ENCODE data around the gene MARCHF2. TPM values are rescaled to one million over a fixed set of nuclear protein-coding genes. Genes with fewer than 3 reads are reported as not detected.

MARCHF2 gene
- total RNA-seq, 1 experiment from 2014 or later: 58.7 TPM

- BruUV-seq (replicated peaks): no TSS peak
- Histone ChIP-seq H3K9me2 (replicated peaks; ENCODE audit: low read length) (no peaks in the 10 kb centered on the region), H3F3A (ENCODE audit: low read length, unreplicated experiment) (no peaks in the 10 kb centered on the region), H3K27me3 (ENCODE audit: low read length) (no peaks in the 10 kb centered on the region), H3K4me2 (ENCODE audit: low read length) (no peak overlapping the region), H3K9me3 (ENCODE audit: low read length) (no peaks in the 10 kb centered on the region), H3K79me2 (ENCODE audit: low read length) (peaks cover 16% of the 10 kb centered on the region), H4K20me1 (ENCODE audit: low read length) (peaks cover 25% of the 10 kb centered on the region), H3K36me3 (ENCODE audit: low read depth, low read length) (peaks cover 63% of the 10 kb centered on the region), H3K4me3 (ENCODE audit: low read length) (no peak overlapping the region), H2AFZ (ENCODE audit: low read length) (no peak overlapping the region), H3K9ac (ENCODE audit: low read length) (no peak overlapping the region), H3K27ac (ENCODE audit: low read length) (no peak overlapping the region), H3K4me1 (ENCODE audit: insufficient read depth, low read length) (no peaks in the 10 kb centered on the region)
- ChIA-PET CTCF (no interaction called here), POLR2A (ENCODE audit: unreplicated experiment) (no interaction called here)
- DNase-seq (no peak), ATAC-seq (no peak)
- intact Hi-C loops (cut with micrococcal nuclease): no loop called here
- TF ChIP-seq EZH2 (IDR thresholded peaks at IDR 0.05; ENCODE audit: low read length, unreplicated experiment) (no peak), EZH2phosphoT487 (IDR thresholded peaks at IDR 0.05; ENCODE audit: borderline replicate concordance, low read length) (no peak), CTCF (conservative IDR thresholded peaks at IDR 0.05; ENCODE audit: low read depth, low read length) (no peak)
Measured at GRCh38 chr19:8487137-8487851, 74.2 kb downstream of the MARCHF2 start.

- no peaks in the 10 kb centered on the region for H3K9me3 ChIP-seq (ENCODE audit: low read length)
- H3K4me3 ChIP-seq (ENCODE audit: low read length): no peak overlapping the region
- no peaks in the 10 kb centered on the region for H3K4me1 ChIP-seq (ENCODE audit: insufficient read depth, low read length)
- POLR2A ChIA-PET (ENCODE audit: unreplicated experiment): no interaction called here
- H3K9me2 ChIP-seq (replicated peaks; ENCODE audit: low read length): no peaks in the 10 kb centered on the region
- intact Hi-C loops (cut with micrococcal nuclease): no loop called here
- peaks cover 5% of the 10 kb centered on the region; the same call in 1 of the 2 replicates for H3K79me2 ChIP-seq (ENCODE audit: low read length)
- H3F3A ChIP-seq (ENCODE audit: low read length, unreplicated experiment): no peaks in the 10 kb centered on the region
- peaks cover 15% of the 10 kb centered on the region; the same call in 1 of the 2 replicates for H4K20me1 ChIP-seq (ENCODE audit: low read length)
- peaks cover 54% of the 10 kb centered on the region for H3K36me3 ChIP-seq (ENCODE audit: low read depth, low read length)
- no peak overlapping the region for H2AFZ ChIP-seq (ENCODE audit: low read length)
- H3K27ac ChIP-seq (ENCODE audit: low read length): no peak overlapping the region
- DNase-seq: no peak
- CTCF ChIA-PET: no interaction called here
- BruUV-seq (replicated peaks): no TSS peak
- no peak overlapping the region for H3K9ac ChIP-seq (ENCODE audit: low read length)
- no peak for ATAC-seq
- H3K4me2 ChIP-seq (ENCODE audit: low read length): no peak overlapping the region
- no peaks in the 10 kb centered on the region for H3K27me3 ChIP-seq (ENCODE audit: low read length)
- TF ChIP-seq CTCF (conservative IDR thresholded peaks at IDR 0.05; ENCODE audit: low read depth, low read length) (no peak), EZH2 (IDR thresholded peaks at IDR 0.05; ENCODE audit: low read length, unreplicated experiment) (no peak), EZH2phosphoT487 (IDR thresholded peaks at IDR 0.05; ENCODE audit: borderline replicate concordance, low read length) (no peak)
Measured at GRCh38 chr19:8488365-8488764, 75.3 kb downstream of the MARCHF2 start.

Small RNAs within 50 kb of the gene (microRNA-seq; reads per million reads assigned to microRNA genes)
- gene MIR4999 (ENCODE audit: unreplicated experiment): 2.3 reads per million

Other genes starting within 250 kb of the MARCHF2 start
- 39.3 and 43.9 TPM in 2 replicates for gene CERS4, start 203.9 kb upstream of the MARCHF2 start, total RNA-seq (2014; rRNA removed)
- gene CD320, start 104.9 kb upstream of the MARCHF2 start, total RNA-seq (2014; rRNA removed): 217 and 221 TPM in 2 replicates
- 98.5 and 144 TPM in 2 replicates for gene NDUFA7, start 91.9 kb upstream of the MARCHF2 start, total RNA-seq (2014; rRNA removed)
- gene RPS28, start 91.8 kb upstream of the MARCHF2 start, total RNA-seq (2014; rRNA removed): 2,594 and 2,746 TPM in 2 replicates
- 0.81 and 0.87 TPM in 2 replicates for gene KANK3, start 70.0 kb upstream of the MARCHF2 start, total RNA-seq (2014; rRNA removed)
- gene ANGPTL4, start 49.1 kb upstream of the MARCHF2 start, total RNA-seq (2014; rRNA removed): 6.7 and 10.7 TPM in 2 replicates
- gene RAB11B, start 22.9 kb upstream of the MARCHF2 start, total RNA-seq (2014; rRNA removed): 29.7 and 43.6 TPM in 2 replicates
- gene HNRNPM, start 31.7 kb downstream of the MARCHF2 start, total RNA-seq (2014; rRNA removed): 165 and 287 TPM in 2 replicates
- 0.52 TPM in 1 of 2 replicates, not detected in the other for gene PRAM1, start 89.3 kb downstream of the MARCHF2 start, total RNA-seq (2014; rRNA removed)
- 4.6 and 4.7 TPM in 2 replicates for gene ZNF414, start 100.9 kb downstream of the MARCHF2 start, total RNA-seq (2014; rRNA removed)
- gene MYO1F, start 164.1 kb downstream of the MARCHF2 start, total RNA-seq (2014; rRNA removed): 2.0 TPM in 1 of 2 replicates, not detected in the other
- 1.2 TPM in 1 of 2 replicates, not detected in the other for gene ADAMTS10, start 197.4 kb downstream of the MARCHF2 start, total RNA-seq (2014; rRNA removed)
- not detected in 2 replicates for gene NFILZ, start 217.3 kb downstream of the MARCHF2 start, total RNA-seq (2014; rRNA removed)

Data from PC-3 (cell line).